Measurements from ENCODE around the gene CCDC175. TPM values are rescaled to one million over a fixed set of nuclear protein-coding genes. Genes with fewer than 3 reads are reported as not detected.

The CCDC175 gene
- total RNA-seq, 1 experiment from 2014 or later = not detected

DNA sequence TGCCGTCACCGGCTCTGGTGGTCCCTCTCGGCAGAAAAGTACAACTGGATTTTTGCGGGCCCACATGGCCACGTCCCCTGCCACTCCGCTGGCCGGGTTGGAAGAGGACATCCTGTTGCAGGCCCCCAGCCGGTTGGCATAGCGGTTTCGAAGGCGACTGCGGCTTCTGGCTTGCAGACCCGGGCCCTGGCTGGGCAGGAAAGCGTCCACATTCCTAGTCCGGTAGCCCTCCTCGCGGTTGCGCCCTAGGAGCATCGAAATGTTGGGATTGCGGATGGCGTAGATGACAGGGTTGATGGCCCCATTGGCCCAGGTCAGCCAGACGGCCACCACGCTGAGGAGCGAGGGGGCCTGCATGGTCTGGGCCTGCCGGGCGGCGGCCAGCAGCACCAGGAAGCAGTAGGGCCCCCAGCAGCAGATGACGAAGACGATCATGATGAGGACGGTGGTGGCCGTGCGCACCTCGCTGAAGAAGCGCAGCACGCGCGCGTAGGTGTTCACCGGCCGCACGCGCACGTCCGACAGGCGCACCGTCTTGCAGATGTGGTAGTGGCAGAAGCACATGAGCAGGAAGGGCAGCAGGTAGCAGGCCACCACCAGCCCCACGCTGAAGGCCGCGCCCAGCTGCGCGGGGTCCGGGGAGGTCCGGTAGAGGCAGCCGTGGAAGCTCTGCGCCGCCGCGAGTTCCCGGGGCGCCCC, 112.7 kb downstream of the CCDC175 start:
- Histone ChIP-seq H3K9me2 (ENCODE audit: insufficient read depth) (no peaks in the 10 kb centered on the region), H3K36me3 (ENCODE audit: control insufficient read depth in 1 of 2, insufficient read depth in 2 of 2, low read length in 2 of 2) (0 out of 4 replicates have a peak, but pooled peaks cover 2 to 14% of the 10 kb centered on the region in 2 experiments), H3K4me1 (ENCODE audit: control insufficient read depth in 1 of 2, insufficient read depth in 2 of 2, low read length in 2 of 2) (no peaks in the 10 kb centered on the region), H3K4me2 (ENCODE audit: low read length) (no peak overlapping the region), H3K27me3 (ENCODE audit: insufficient read depth, low read length) (no peaks in the 10 kb centered on the region), H3K9ac (ENCODE audit: low read length) (no peak overlapping the region), H3K79me2 (ENCODE audit: insufficient read depth, low read length) (no peaks in the 10 kb centered on the region), H3K27ac (ENCODE audit: low read depth, low read length) (no peak overlapping the region), H3K4me3 (replicated peaks in 1 of 2; ENCODE audit: low read depth in 1 of 2, low read length in 2 of 2) (no peak overlapping the region), H4K20me1 (ENCODE audit: insufficient read depth) (no peaks in the 10 kb centered on the region), H2AFZ (ENCODE audit: low read depth, low read length, poor library complexity, severe bottlenecking) (no peak overlapping the region), H3K9me3 (ENCODE audit: control insufficient read depth in 1 of 2, insufficient read depth in 1 of 2, low read depth in 1 of 2, low read length in 2 of 2) (no peaks in the 10 kb centered on the region)
- BruUV-seq (replicated peaks) = no TSS peak
- ChIA-PET CTCF (no interaction called here), RAD21 (ENCODE audit: low non-redundant PET in 1 of 2, low total read pairs in 2 of 2, uncharacterized antibody in 2 of 2, unreplicated experiment in 2 of 2) (no interaction called here), POLR2A (no interaction called here)
- ATAC-seq (no peak), DNase-seq (ENCODE audit: low read depth, low spot score) (no peak)
- intact Hi-C loops (cut with micrococcal nuclease) = no loop called here
- TF ChIP-seq, protein P1, sequence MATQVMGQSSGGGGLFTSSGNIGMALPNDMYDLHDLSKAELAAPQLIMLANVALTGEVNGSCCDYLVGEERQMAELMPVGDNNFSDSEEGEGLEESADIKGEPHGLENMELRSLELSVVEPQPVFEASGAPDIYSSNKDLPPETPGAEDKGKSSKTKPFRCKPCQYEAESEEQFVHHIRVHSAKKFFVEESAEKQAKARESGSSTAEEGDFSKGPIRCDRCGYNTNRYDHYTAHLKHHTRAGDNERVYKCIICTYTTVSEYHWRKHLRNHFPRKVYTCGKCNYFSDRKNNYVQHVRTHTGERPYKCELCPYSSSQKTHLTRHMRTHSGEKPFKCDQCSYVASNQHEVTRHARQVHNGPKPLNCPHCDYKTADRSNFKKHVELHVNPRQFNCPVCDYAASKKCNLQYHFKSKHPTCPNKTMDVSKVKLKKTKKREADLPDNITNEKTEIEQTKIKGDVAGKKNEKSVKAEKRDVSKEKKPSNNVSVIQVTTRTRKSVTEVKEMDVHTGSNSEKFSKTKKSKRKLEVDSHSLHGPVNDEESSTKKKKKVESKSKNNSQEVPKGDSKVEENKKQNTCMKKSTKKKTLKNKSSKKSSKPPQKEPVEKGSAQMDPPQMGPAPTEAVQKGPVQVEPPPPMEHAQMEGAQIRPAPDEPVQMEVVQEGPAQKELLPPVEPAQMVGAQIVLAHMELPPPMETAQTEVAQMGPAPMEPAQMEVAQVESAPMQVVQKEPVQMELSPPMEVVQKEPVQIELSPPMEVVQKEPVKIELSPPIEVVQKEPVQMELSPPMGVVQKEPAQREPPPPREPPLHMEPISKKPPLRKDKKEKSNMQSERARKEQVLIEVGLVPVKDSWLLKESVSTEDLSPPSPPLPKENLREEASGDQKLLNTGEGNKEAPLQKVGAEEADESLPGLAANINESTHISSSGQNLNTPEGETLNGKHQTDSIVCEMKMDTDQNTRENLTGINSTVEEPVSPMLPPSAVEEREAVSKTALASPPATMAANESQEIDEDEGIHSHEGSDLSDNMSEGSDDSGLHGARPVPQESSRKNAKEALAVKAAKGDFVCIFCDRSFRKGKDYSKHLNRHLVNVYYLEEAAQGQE (IDR thresholded peaks at IDR 0.05; ENCODE audit: low read depth) = no peak
- TF ChIP-seq EZH2phosphoT487 (IDR thresholded peaks at IDR 0.05; ENCODE audit: borderline replicate concordance) = no peak
- TF ChIP-seq, protein P2, sequence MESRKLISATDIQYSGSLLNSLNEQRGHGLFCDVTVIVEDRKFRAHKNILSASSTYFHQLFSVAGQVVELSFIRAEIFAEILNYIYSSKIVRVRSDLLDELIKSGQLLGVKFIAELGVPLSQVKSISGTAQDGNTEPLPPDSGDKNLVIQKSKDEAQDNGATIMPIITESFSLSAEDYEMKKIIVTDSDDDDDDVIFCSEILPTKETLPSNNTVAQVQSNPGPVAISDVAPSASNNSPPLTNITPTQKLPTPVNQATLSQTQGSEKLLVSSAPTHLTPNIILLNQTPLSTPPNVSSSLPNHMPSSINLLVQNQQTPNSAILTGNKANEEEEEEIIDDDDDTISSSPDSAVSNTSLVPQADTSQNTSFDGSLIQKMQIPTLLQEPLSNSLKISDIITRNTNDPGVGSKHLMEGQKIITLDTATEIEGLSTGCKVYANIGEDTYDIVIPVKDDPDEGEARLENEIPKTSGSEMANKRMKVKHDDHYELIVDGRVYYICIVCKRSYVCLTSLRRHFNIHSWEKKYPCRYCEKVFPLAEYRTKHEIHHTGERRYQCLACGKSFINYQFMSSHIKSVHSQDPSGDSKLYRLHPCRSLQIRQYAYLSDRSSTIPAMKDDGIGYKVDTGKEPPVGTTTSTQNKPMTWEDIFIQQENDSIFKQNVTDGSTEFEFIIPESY (IDR thresholded peaks at IDR 0.05; ENCODE audit: extremely low read depth, insufficient replicate concordance, low read length) = no peak

All from HCT116 (cell line).